GM21526 (cell line): Measurements from ENCODE around the gene ALDH9A1.
"Not testable (repeated sequence)": the region's sequence is repeated elsewhere in the genome, so short reads cannot be mapped to it uniquely, and the experiment has no call there.

Experiments
- ATAC-seq: cut with Tn5 transposase; IDR thresholded peaks from one replicate; pipeline ENCODE4 v1.9.1; 2021; ENCODE audit warnings: moderate library complexity; ENCODE audit not compliant: unreplicated experiment, low FRiP score

The ALDH9A1 gene

DNA sequence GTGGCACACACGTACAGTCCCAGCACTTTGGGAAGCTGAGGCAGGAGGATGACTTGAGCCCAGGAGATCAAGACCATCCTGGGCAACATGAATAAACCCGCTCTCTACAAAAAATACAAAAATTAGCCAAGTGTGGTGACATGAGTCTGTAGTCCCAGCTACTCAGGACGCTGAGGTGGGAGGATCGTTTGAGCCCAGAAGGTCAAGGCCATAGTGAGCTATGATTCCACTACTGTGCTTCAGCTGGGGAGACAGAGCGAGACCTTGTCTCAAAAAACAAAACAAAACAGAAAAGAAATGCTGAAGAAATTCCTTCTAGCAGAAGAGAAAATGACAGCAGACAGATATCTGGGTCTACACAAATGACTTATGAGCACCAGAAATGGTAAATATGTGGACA, 10.3 kb downstream of the ALDH9A1 start:
- ATAC-seq: no peak

DNA sequence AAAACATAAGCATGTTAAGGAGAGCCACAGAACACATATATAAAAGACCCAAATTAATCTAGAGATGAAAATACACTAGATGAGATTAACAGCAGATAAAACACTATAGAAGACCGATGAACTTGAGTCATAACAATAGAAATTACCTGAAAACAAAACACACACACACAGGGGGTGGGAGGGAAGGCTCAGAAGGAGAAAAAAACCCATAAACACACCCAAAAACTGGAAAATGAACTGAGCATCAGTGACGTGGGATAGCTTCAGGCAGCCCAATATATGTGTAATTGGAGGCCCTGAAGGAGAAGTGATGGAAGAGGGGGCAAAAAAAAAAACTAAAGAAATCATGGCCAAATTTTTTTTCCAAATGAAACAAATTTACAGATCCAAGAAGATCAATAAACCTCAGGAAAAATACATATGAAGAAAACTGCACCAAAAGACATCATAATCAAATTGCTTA, 11.4 kb downstream of the ALDH9A1 start:
- peak; percentile 33 for ATAC-seq

DNA sequence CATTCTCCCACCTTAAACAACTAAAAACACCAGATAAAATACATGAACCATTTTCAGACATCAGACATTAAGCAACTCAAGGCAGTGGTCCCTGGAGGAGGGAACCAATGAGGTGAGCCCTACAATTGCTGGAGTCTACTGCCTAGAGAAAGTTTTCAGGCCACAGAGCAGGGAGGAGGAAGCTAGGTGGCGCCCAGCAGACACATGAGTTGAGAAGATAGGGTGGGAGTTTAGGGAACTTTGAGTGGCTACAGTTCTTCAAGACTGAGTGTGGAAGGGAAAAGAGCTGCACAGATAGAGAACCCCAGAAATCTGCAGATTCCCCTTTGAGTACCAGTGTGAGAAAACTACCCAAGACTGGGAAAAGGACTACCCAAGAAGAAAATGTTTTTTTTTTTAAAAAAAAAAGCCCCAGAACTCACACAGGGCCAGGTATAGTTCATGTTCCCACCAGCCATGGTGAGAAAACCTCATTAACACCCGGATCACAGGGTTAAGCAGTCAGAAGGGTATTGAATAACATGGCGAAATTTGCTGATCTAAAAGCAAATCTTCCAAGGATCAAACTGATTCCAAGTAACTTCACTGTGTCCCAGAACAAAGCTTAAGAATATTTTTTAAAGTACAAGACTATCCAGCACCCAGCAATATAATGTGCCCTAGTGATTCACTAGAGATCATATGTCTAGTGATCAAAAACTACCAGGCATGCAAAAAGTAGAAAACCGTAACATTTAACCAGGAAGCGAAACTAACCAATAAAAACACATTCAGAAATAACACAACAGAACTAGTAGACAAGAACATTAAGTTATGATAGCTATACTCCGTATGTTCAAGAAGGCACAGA, 12.0 kb downstream of the ALDH9A1 start:
- peak; percentile 64 for ATAC-seq

DNA sequence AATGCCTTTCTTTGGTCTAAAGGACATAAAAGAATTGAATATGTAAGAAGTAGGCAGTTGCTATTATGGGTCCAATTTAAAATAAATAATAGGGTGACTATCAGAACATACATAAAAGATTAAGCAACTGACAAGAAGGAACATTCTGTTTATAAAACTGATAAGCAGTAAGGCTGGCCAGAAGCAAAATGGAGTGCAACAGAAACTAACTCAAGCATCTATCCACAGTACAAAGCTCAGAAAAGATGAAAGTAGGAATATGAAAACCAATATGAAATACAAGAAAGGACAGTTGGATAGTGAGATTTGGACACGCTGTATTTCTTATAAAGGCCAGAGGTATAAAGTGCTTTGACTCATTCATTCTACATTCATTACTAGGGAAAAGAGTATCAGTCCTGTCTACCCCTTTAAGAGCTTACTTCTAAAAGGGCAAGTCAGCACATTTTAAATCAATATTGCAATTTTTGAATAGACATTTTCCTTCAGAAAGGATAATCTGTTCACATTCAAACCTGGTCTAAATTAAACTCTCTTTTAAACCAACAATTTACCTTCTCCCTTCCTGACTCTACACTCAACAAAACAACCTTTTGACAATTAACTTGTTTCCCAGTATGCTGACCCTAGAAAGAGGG, 14.4 kb downstream of the ALDH9A1 start:
- no peak for ATAC-seq

DNA sequence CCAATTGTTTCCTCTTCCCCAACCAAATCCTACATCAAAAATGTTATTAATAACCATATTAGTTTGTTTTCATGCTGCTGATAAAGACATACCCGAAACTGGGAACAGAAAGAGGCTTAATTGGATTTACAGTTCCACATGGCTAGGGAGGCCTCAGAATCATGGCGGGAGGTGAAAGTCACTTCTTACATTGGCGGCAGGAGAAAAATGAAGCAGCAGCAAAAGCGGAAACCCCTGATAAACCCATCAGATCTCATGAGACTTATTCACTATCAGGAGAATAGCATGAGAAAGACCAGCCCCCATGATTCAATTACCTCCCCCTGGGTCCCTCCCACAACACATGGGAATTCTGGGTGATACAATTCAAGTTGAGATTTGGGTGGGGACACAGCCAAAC, 17.6 kb downstream of the ALDH9A1 start:
- ATAC-seq: not testable (repeated sequence)

DNA sequence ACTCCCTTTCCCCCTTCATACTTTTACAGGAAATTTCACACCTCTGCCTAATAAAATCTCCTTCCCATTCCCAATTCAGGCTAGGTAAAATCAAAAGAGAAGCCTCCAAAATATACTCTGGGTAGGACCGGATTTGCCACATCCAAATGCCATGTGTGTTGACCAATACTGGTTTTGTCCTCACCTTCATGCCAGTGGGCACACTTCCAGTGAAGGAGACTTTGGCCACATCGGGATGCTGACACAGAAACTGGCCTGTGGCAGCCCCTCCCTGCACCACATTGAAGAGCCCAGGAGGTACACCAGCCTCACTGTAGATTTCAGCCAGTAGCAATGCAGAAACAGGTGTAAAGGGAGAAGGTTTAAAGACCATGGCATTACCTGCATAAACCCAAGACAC, 18.1 kb downstream of the ALDH9A1 start:
- ATAC-seq: no peak

DNA sequence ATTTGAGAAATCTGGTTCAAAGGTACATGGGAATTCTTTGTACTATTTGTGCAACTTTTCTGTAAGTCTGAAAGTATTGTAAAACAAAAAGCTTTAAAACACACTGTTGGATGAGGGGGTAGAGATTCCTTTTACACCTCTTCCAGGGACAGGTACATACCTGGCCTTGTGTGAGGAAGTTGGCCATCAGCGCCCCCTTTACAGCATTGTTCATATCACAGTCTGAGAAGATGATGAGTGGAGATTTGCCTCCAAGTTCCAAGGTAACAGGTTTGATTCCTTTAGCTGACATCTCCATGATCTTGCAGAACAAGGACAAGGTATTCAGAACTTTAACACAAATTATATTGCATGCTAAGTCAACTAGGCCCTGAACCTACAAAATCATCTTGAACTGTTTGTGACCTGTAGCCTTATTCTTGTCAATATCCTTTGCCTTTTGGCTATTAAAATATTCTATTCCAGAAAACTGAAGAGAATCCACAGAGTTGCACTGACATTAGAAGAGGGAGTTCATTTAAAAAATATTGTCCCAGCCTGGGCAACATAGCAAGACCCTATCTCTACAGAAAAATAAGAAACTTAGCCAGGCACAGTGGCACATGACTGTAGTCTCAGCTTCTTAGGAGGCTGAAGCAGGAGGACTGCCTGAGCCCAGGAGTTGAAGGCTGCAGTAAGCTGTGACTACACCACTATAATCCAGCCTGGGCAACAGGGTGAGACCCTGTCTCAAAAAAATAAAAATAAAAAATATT, 18.9 kb downstream of the ALDH9A1 start:
- ATAC-seq: no peak

DNA sequence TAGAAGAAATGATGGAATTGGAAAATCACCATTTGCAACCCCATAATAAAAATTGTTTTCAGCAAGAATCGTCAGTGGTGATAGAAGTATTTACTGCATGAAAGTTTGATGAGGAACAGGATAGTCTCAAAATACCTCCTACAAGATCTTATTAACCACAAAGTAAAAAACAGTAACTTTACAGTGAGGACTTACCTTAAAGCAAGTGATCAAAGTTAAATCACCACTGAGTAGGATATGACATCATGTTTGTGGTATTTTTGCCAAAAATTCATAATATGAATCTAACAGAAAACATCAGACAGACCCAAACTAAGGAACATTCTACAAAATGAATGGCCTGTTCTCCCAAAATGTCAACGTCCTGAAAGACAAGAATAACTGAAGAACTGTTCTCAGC, 19.9 kb downstream of the ALDH9A1 start:
- no peak for ATAC-seq

DNA sequence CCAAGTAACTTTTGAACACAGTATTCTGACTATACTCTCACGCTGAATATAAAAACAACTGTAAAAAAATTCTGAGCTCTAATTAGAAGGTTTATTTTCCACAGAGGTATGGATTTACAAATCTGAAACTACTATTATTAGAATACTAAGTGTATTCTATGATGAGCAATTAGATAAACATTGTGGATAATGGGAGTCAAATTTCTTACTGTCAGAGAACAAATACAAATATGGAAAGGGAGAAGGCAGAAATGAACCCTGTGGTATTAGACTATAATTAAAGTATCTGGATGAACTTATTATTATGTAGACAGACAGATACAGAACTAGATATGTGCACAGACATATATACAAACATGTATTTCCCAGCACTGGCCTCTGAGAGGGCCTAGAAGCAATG, 22.6 kb downstream of the ALDH9A1 start:
- ATAC-seq: no peak

DNA sequence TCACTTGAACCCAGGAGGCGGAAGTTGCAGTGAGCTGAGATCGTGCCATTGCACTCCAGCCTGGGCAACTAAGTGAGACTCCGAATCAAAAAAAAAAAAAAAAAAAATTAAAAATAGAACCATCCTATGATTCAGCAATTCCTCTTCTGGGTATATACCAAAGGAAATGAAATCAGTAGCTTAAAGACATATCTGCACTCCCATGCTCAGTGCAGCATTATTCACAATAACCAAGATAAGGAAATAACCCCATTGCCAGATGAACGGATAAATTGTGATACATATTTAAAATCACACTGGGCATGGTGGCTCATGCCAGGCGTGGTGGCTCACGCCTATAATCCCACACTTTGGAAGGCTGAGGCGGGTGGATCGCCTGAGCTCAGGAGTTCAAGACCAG, 23.8 kb downstream of the ALDH9A1 start:
- ATAC-seq: no peak

DNA sequence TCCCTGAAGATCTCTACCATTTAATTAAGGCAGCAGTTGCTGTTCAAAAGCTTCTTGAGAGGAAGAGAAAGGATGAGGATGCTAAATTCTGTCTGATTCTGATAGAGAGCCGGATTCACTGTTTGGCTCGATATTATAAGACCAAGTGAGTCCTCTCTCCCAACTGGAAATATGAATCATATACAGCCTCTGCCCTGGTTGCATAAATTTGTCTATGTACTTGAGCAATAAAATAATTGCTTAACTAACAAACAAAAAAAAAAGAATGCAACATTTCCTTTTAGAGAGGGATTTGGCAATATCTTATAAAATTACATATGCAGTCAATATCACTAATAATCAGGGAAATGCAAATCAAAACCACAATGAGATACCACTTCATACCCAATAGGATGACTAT, 26.8 kb downstream of the ALDH9A1 start:
- ATAC-seq: no peak

DNA sequence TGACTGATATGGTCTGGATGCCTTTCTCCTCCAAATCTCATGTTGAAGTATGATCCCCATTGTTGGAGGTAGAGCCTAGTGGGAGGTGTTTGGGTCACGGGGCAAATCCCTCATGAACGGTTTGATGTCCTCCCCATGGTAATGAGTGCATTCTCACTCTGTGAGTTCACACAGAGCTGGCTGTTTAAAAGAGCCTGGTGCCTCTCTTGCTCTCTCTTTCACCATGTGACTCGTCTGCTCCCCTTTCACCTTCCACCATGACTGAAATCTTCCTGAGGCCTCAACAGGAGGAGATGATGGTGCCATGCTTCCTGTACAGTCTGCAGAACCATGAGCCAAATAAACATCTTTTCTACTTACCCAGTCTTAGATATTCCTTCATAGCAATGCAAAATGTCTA, 30.2 kb downstream of the ALDH9A1 start:
- ATAC-seq: no peak

DNA sequence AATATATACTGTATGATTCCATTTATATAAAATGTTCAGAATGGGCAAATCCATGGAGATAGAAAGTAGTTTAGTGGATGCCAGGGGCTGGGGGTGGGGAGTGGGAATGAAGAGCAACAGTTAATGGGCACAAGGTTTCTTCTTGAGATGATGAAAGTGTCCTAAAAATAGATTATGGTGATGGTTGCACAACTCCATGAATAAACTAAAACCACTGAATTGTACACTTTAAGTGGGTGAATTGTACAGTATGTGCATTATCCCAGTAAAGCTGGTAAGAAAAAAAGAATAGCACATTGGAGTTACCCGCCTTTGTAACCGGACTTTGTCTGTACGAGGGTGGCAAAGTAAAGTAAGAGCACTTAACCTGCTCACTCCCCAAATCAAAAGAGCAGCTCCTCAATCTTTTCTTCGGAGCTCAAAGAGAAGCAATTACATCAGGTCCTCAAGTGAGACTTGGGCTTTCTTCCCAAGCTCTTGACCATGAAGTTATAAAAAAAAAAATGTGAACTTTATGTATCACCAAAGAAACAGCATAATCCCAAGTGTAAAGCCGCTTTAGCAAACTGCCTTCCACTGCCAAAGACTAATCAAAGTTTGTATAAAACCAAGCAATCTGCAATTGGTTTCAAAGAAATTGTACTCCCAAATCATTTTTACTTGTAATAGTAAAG, 32.1 kb downstream of the ALDH9A1 start:
- no peak for ATAC-seq

DNA sequence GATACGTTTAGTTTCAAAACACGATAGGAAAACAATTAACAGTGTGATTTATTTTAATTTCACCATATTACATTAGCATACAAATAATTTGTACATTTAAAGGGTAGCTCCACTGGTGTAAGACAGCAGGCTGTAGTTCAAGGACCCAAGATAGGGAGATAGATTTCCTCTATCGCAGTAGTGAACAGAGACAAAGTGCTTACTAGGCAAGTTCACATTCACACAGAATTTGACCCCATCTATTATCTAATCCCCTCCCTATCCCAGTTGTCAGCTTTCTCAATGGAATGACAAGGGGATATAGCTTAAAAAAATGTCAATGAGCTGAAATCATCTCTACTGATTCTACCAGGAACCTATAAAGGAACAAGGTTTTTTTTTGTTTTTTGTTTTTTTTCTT, 36.2 kb downstream of the ALDH9A1 start:
- ATAC-seq: no peak

DNA sequence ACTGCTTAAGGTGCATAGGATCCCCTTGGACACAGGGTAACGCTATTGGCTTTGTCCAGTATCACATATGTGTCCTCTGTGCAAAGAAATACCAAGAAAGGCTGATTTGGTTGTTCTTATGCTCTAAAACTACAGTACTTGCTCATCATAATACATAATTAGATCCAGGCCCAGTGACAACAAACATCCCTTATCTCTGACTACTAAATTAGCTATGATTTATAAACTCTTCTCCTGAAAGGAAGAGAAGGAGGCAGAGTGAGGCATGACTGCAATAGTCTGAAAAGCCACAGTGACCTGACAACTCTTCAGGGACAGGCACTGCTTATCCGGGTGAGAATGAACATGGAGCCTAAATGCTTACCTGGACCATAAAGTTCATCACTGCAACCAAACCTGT, 36.7 kb downstream of the ALDH9A1 start:
- ATAC-seq: no peak

DNA sequence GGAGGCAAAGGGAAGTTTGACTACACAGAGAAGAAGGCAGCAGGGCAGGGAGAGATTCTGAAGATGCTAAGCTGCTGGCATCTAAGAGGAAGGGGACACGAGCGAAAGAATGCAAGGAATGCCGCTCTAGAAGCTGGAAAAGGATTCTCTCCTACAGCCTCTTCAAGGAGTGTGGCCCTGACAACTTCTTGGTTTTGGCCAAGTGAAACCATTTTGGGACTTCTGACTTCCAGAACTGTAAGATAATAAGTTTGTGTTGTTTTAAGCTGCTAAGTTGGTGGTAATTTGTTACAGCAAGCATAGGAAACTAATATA, 38.8 kb downstream of the ALDH9A1 start:
- ATAC-seq: no peak

DNA sequence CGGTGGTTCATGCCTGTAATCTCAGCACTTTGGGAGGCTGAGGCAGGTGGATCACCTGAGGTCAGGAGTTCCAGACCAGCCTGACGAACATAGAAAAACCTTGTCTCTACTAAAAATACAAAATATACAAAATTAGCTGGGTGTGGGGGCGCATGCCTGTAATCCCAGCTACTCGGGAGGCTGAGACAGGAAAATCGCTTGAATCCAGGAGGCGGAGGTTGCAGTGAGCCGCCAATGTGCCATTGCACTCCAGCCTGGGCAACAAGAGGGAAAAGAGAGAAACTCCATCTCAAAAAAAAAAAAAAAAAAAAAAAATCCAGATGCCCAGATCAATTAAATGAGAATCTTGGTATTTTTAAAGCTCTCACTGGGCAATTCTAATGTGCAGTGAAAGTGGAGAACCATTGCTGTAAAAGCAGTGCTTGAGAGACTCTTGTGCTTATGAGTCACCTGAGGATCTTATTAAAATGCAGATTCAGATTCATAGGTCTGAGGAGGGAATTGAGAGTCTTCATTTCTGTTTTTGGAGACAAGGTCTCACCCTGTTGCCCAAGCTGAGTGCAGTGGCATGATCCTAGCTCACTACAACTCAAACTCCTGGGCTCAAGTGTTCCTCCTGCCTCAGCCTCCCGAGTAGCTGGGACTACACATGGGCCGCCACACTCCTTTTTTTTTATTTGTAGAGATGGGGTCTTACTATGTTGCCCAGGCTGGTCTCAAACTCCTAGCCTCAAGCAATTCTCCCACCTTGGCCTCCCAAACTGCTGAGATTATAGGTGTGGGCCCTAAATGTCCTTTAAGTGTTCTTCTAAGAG, 39.4 kb downstream of the ALDH9A1 start:
- ATAC-seq: not testable (repeated sequence)

DNA sequence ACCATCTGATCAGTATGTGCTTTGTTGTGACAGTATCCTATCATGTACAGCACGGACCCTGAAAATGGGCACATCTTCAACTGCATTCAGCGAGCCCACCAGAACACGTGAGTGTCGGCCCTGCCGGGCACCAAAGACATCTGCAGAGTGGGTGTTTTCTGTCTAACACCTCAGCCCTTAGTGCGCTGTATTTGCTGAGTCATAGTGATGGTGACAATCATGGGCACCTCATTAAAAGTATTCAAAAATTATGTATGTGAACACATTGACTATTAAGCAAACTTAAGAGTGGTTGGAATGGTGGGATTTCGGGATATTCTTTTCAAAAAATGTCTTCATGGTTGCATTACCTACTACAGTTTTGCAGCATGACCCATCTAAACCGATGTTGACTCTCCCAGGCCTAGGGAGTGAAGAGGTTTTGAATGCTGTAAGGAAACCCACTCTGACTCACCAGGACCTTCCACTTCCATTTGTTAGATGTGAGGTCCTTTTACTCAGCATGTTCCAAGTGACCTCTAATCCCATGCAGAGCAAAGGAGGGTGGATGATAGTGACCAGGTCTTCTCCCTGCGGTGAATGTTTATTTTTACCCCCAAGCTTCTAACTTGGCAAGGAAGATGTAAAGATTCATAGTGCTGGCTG, 47.3 kb downstream of the ALDH9A1 start:
- no peak for ATAC-seq

DNA sequence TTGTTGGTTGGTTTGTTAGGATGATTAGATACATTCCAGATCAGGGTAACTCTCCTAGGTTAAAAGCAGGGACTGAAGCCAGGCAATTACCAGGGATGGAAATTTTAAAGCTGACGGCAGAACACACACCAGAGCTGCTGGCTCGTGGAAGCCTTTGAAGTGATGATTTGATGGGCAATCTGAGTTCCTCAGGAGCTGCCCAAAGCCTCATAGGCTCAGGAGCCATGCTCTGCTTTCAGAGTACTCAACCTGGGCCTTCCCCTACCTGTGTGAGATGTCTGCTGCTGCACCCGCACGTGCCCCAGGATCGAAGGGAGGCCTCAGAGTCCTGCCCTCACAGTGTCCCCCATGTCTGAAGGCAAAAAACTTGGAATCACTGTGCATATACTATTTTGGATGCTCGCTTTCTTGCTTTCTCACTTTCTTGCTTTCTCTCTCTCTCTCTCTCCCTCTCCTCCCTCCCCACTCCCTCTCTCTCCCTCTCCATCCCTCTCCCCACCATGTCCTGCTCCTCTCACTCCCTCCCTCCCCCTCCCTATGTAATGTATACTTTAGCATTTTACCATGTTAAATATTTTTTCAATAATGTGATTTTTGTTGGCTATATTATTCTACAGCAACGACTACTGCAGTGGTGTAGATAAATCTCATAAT, 49.3 kb downstream of the ALDH9A1 start:
- no peak for ATAC-seq
